ENCODE data around the gene C3orf38. TPM values are rescaled to one million over a fixed set of nuclear protein-coding genes. Genes with fewer than 3 reads are reported as not detected.
"Not testable (repeated sequence)": the region's sequence is repeated elsewhere in the genome, so short reads cannot be mapped to it uniquely, and the experiment has no call there.

Gene C3orf38
- total RNA-seq, 4 donors from 2014 or later, result 11.9 to 24.1 (median 18.3) TPM

DNA sequence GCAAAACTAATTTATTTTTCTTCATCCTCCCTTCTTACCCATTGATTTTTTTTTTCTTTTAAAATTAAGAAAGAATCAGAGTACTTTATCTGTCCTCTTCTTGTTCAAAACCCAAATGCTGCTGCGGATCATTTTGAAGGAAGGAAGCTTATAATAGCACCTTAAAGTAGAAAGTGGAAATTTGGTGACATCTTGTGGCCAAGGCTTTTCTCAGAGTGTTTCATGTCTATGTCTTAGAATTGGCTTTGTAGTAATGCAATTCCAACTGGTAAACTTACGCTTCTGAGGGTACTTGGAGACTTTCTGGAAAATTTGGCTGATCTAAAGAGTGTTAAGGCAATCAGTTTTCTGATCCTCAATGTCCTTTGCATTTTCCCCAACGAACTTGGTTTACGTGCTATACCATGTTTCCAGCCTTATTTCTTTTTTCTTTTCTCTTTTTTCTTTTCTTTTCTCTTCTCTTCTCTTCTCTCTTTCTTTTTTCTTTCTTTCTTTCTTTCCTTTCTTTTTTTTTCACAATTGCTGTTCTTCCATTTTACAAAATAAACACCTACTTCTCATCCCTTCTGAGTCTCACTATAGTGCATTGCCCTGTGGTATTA, 30.7 kb downstream of the C3orf38 start:
- Histone ChIP-seq H3K27me3 (no peaks in the 10 kb centered on the region), H3K4me3 (no peak overlapping the region), H3K9me3 (no peaks in the 10 kb centered on the region), H3K27ac (no peak overlapping the region), H3K36me3 (no peaks in the 10 kb centered on the region), H3K4me1 (no peaks in the 10 kb centered on the region)
- TF ChIP-seq EP300 (IDR thresholded peaks at IDR 0.05; ENCODE audit: low read depth) (no peak), POLR2AphosphoS5 (IDR thresholded peaks at IDR 0.05) (no peak), POLR2A (IDR thresholded peaks at IDR 0.05) (no peak)
- TF ChIP-seq, protein P1, sequence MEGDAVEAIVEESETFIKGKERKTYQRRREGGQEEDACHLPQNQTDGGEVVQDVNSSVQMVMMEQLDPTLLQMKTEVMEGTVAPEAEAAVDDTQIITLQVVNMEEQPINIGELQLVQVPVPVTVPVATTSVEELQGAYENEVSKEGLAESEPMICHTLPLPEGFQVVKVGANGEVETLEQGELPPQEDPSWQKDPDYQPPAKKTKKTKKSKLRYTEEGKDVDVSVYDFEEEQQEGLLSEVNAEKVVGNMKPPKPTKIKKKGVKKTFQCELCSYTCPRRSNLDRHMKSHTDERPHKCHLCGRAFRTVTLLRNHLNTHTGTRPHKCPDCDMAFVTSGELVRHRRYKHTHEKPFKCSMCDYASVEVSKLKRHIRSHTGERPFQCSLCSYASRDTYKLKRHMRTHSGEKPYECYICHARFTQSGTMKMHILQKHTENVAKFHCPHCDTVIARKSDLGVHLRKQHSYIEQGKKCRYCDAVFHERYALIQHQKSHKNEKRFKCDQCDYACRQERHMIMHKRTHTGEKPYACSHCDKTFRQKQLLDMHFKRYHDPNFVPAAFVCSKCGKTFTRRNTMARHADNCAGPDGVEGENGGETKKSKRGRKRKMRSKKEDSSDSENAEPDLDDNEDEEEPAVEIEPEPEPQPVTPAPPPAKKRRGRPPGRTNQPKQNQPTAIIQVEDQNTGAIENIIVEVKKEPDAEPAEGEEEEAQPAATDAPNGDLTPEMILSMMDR (IDR thresholded peaks at IDR 0.05), result no peak
- 64 to 74% methylated on average over 4 of the region's 4 CpGs for WGBS, 2 donors (ENCODE audit: low coverage in 1 of 2)
- DNase-seq, result no peak
- intact Hi-C loops (cut with DNase I; ENCODE audit: low total_unique reads) (no loop called here), in situ Hi-C loops (cut with MboI; ENCODE audit: low pct_ligation_motif_present in 1 of 4, low pct_unique_long_range_greater_than_20kb in 1 of 4, low sequenced_read_pairs in 3 of 4) (no loop called here)

DNA sequence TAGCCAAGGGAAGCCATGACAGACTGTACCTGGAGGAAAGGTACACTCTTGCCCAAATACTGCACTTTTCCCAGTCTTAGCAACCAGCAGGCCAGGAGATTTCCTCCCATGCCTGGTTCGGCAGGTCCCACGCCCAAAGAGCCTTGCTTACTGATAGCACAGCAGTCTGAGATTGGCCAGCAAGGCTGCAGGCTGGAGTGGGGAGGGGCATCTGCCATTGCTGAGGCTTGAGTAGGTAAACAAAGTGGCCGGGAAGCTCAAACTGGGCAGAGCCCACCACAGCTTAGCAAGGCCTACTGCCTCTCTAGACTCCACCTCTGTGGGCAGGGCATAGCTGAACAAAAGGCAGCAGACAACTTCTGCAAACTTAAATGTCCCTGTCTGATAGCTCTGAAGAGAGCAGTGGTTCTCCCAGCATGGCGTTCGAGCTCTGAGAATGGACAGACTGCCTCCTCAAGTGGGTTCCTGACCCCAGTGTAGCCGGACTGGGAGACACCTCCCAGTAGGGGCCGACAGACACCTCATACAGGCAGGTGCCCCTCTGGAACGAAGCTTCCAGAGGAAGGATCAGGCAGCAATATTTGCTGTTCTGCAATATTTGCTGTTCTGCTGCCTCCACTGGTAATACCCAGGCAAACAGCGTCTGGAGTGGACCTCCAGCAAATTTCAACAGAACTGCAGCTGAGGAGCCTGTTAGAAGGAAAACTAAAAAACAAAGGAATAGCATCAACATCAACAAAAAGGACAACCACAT, 32.6 kb downstream of the C3orf38 start:
- H3K36me3 ChIP-seq; in situ Hi-C loops (cut with MboI; ENCODE audit: low pct_ligation_motif_present in 1 of 4, low pct_unique_long_range_greater_than_20kb in 1 of 4, low sequenced_read_pairs in 3 of 4); H3K4me3 ChIP-seq; H3K27ac ChIP-seq; H3K27me3 ChIP-seq; H3K9me3 ChIP-seq; intact Hi-C loops (cut with DNase I; ENCODE audit: low total_unique reads); DNase-seq; H3K4me1 ChIP-seq: not testable (repeated sequence)
- WGBS, 2 donors (ENCODE audit: low coverage in 1 of 2), result 87 to 100% methylated on average over 2 to 9 of the region's 9 CpGs

DNA sequence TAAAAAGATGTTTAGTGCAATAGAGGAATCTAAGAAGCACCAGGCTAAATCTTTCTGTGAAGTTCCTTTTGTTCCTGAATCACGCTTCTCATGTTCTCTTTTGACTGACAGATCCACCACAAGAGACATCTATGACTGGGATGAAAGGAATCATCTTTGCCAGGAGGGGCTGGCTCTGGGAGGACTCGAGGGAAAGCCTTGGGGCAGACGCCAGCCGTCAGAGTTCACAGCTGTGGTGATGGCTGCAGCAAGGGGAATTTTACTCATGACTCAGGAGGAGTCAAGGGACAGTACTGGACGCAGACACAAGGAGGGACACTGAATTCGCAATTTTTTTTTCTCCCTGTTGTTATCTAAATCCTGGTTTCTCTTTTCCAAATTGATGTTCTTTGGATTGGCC, 38.7 kb downstream of the C3orf38 start:
- intact Hi-C loops (cut with DNase I; ENCODE audit: low total_unique reads) (no loop called here), in situ Hi-C loops (cut with MboI; ENCODE audit: low pct_ligation_motif_present in 1 of 4, low pct_unique_long_range_greater_than_20kb in 1 of 4, low sequenced_read_pairs in 3 of 4) (no loop called here)
- Histone ChIP-seq H3K9me3 (no peaks in the 10 kb centered on the region), H3K27ac (no peak overlapping the region), H3K27me3 (no peaks in the 10 kb centered on the region), H3K36me3 (no peaks in the 10 kb centered on the region), H3K4me1 (no peaks in the 10 kb centered on the region), H3K4me3 (no peak overlapping the region)
- no peak for DNase-seq
- TF ChIP-seq, protein P1 (IDR thresholded peaks at IDR 0.05), result no peak
- TF ChIP-seq POLR2A (IDR thresholded peaks at IDR 0.05) (no peak), POLR2AphosphoS5 (IDR thresholded peaks at IDR 0.05) (no peak), EP300 (IDR thresholded peaks at IDR 0.05; ENCODE audit: low read depth) (no peak)
- WGBS, 2 donors (ENCODE audit: low coverage in 1 of 2), result 67 to 76% methylated on average over 6 of the region's 6 CpGs

DNA sequence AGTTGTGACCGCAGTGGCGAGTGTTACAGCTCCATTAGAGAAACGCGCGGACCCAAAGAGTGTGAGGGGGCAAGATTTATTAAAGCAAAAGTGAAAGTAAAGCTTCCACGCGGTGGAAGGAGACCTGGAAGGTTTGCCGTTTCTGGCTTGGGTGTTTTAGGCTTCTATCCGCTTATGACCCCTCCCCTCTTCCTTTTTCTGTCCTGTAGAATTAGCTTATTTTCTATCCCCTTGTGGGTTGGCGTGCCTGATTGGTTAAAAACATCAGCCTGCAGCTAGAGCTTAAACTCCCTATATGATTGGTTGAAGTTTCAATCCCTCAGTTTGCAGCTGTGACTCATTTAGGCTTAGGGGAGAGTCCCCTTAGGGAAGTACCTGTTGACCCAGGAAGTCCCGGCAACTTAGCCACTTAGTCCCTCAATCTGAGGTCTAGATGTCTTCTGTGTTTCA, 39.6 kb downstream of the C3orf38 start:
- no peak overlapping the region for H3K27ac ChIP-seq
- no peaks in the 10 kb centered on the region for H3K27me3 ChIP-seq
- no peak for DNase-seq
- TF ChIP-seq, protein P1 (IDR thresholded peaks at IDR 0.05), result no peak
- TF ChIP-seq EP300 (IDR thresholded peaks at IDR 0.05; ENCODE audit: low read depth), result no peak
- TF ChIP-seq POLR2AphosphoS5 (IDR thresholded peaks at IDR 0.05), result no peak
- no peak for TF ChIP-seq POLR2A (IDR thresholded peaks at IDR 0.05)
- no peaks in the 10 kb centered on the region for H3K4me1 ChIP-seq
- H3K36me3 ChIP-seq, result no peaks in the 10 kb centered on the region
- 80 to 88% methylated on average over 11 of the region's 11 CpGs for WGBS, 2 donors (ENCODE audit: low coverage in 1 of 2)
- no peaks in the 10 kb centered on the region for H3K9me3 ChIP-seq
- in situ Hi-C loops (cut with MboI; ENCODE audit: low pct_ligation_motif_present in 1 of 4, low pct_unique_long_range_greater_than_20kb in 1 of 4, low sequenced_read_pairs in 3 of 4) (no loop called here), intact Hi-C loops (cut with DNase I; ENCODE audit: low total_unique reads) (no loop called here)
- H3K4me3 ChIP-seq, result no peak overlapping the region

All from transverse colon (tissue), 4 donors.